HG03045 (cell line): ENCODE results near the gene LAMA5.

ENCODE experiments used
- ATAC-seq: cut with Tn5 transposase; IDR thresholded peaks from one replicate; pipeline ENCODE4 v1.9.1; 2021; ENCODE audit warnings: mild to moderate bottlenecking, moderate library complexity; ENCODE audit not compliant: unreplicated experiment

The LAMA5 gene

GRCh38 chr20:62372042-62372993 is 5.2 kb upstream of the LAMA5 start:
- ATAC-seq, result no peak

GRCh38 chr20:62371588-62372041 is 4.5 kb upstream of the LAMA5 start:
- no peak for ATAC-seq

GRCh38 chr20:62370807-62371587 is 3.9 kb upstream of the LAMA5 start:
- no peak for ATAC-seq

- ATAC-seq, result no peak
Observed at GRCh38 chr20:62370115-62370806, 3.1 kb upstream of the LAMA5 start.

- no peak for ATAC-seq
Observed at GRCh38 chr20:62369815-62370114, 2.7 kb upstream of the LAMA5 start.

- ATAC-seq, result no peak
Observed at GRCh38 chr20:62368976-62369814, 2.1 kb upstream of the LAMA5 start.

- ATAC-seq, result no peak
Observed at GRCh38 chr20:62368392-62368975, 1.4 kb upstream of the LAMA5 start.

GRCh38 chr20:62367633-62368391 is 700 bp upstream of the LAMA5 start:
- ATAC-seq, result no peak

GRCh38 chr20:62366370-62367135 is 559 bp downstream of the LAMA5 start:
- ATAC-seq, result no peak

- ATAC-seq, result no peak
Observed at GRCh38 chr20:62365814-62366369, 1.2 kb downstream of the LAMA5 start.

- ATAC-seq, result no peak
Observed at GRCh38 chr20:62364911-62365736, 2.0 kb downstream of the LAMA5 start.

GRCh38 chr20:62363920-62364851 is 2.9 kb downstream of the LAMA5 start:
- no peak for ATAC-seq

GRCh38 chr20:62362991-62363919 is 3.9 kb downstream of the LAMA5 start:
- no peak for ATAC-seq

- ATAC-seq, result no peak
Observed at GRCh38 chr20:62362590-62362940, 4.5 kb downstream of the LAMA5 start.

GRCh38 chr20:62361799-62362589 is 5.1 kb downstream of the LAMA5 start:
- ATAC-seq, result no peak
